SKM-1 (cell line): ENCODE results near the gene PHB1.

Source experiments
- DNase-seq: peaks from one replicate; lab custom pipeline; 2025; ENCODE audit not compliant: unreplicated experiment; lab: John Stamatoyannopoulos, UW

The PHB1 gene

GRCh38 chr17:49357516-49357915 is 57.2 kb downstream of the PHB1 start:
- no peak for DNase-seq

GRCh38 chr17:49356320-49356719 is 58.4 kb downstream of the PHB1 start:
- no peak for DNase-seq
